Measurements from ENCODE around the gene SIRT7.

Gene SIRT7

GRCh38 chr17:81907219-81908145, 10.5 kb downstream of the SIRT7 start:
- DNase-seq (ENCODE audit: low spot score) (no peak), FAIRE-seq (no peak)

- DNase-seq (ENCODE audit: low spot score) (no peak), FAIRE-seq (peak; percentile 84)
Observed at GRCh38 chr17:81906476-81907218, 11.3 kb downstream of the SIRT7 start.

- FAIRE-seq: no peak
- DNase-seq (ENCODE audit: low spot score): no peak
Observed at GRCh38 chr17:81905993-81906392, 12.0 kb downstream of the SIRT7 start.

GRCh38 chr17:81905424-81905875, 12.5 kb downstream of the SIRT7 start:
- no peak for DNase-seq (ENCODE audit: low spot score)
- FAIRE-seq: no peak

- DNase-seq (ENCODE audit: low spot score) (no peak), FAIRE-seq (no peak)
Observed at GRCh38 chr17:81904600-81905423, 13.2 kb downstream of the SIRT7 start.

- FAIRE-seq: no peak
- DNase-seq (ENCODE audit: low spot score): no peak
Observed at GRCh38 chr17:81903896-81904599, 13.9 kb downstream of the SIRT7 start.

- peak; percentile 68 for FAIRE-seq
- no peak for DNase-seq (ENCODE audit: low spot score)
Observed at GRCh38 chr17:81903415-81903831, 14.6 kb downstream of the SIRT7 start.

- no peak for DNase-seq (ENCODE audit: low spot score)
- no peak for FAIRE-seq
Observed at GRCh38 chr17:81902653-81903414, 15.1 kb downstream of the SIRT7 start.

- DNase-seq (ENCODE audit: low spot score): no peak
- no peak for FAIRE-seq
Observed at GRCh38 chr17:81902023-81902652, 15.8 kb downstream of the SIRT7 start, which contains the start of gene NPB. TSS of gene NPB (plus strand) at chr17:81902238. CDS start at chr17:81902278, 40 bp downstream.

GRCh38 chr17:81901167-81902022, 16.6 kb downstream of the SIRT7 start:
- FAIRE-seq: peak; percentile 72
- no peak for DNase-seq (ENCODE audit: low spot score)

GRCh38 chr17:81900181-81900820, 17.7 kb downstream of the SIRT7 start:
- no peak for DNase-seq (ENCODE audit: low spot score)
- no peak for FAIRE-seq

GRCh38 chr17:81899514-81900166, 18.3 kb downstream of the SIRT7 start:
- DNase-seq (ENCODE audit: low spot score) (no peak), FAIRE-seq (peak; percentile 76)

GRCh38 chr17:81898885-81899284, 19.1 kb downstream of the SIRT7 start:
- FAIRE-seq (no peak), DNase-seq (ENCODE audit: low spot score) (no peak)

- DNase-seq (ENCODE audit: low spot score): peak; percentile 75
- peak; percentile 23 for FAIRE-seq
Observed at GRCh38 chr17:81898029-81898866, 19.7 kb downstream of the SIRT7 start.

GRCh38 chr17:81895400-81895799, 22.6 kb downstream of the SIRT7 start:
- FAIRE-seq (no peak), DNase-seq (ENCODE audit: low spot score) (no peak)

- no peak for FAIRE-seq
Observed at GRCh38 chr17:81891303-81891552, 26.7 kb downstream of the SIRT7 start.

More at GRCh38 chr17:81891303-81891552, 26.7 kb downstream of the SIRT7 start:
- peak; percentile 33 for DNase-seq (ENCODE audit: low spot score)
